ENCODE data around the gene SPEG. TPM values are rescaled to one million over a fixed set of nuclear protein-coding genes. Genes with fewer than 3 reads are reported as not detected.

SPEG gene
- total and polyA plus RNA-seq, 3 experiments from 2014 or later = 0.48 to 1.0 (median 0.94) TPM

DNA sequence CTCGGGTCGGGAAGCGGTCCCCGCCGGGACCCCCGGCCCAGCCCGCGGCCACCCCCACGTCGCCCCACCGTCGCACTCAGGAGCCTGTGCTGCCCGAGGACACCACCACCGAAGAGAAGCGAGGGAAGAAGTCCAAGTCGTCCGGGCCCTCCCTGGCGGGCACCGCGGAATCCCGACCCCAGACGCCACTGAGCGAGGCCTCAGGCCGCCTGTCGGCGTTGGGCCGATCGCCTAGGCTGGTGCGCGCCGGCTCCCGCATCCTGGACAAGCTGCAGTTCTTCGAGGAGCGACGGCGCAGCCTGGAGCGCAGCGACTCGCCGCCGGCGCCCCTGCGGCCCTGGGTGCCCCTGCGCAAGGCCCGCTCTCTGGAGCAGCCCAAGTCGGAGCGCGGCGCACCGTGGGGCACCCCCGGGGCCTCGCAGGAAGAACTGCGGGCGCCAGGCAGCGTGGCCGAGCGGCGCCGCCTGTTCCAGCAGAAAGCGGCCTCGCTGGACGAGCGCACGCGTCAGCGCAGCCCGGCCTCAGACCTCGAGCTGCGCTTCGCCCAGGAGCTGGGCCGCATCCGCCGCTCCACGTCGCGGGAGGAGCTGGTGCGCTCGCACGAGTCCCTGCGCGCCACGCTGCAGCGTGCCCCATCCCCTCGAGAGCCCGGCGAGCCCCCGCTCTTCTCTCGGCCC, 13.6 kb downstream of the SPEG start:
- Histone ChIP-seq H3K27me3 (ENCODE audit: insufficient read depth, low read length, poor library complexity, severe bottlenecking) (no peaks in the 10 kb centered on the region), H3K4me1 (ENCODE audit: insufficient read depth, low read length) (no peaks in the 10 kb centered on the region), H3K9me3 (ENCODE audit: low read length) (no peaks in the 10 kb centered on the region), H3K4me3 (ENCODE audit: low read length) (no peak overlapping the region), H3K27ac (ENCODE audit: low read depth, low read length) (no peak overlapping the region), H3K36me3 (ENCODE audit: insufficient read depth, low read length) (no peaks in the 10 kb centered on the region)
- Mint-ChIP-seq H3K27me3 (peaks cover 21 to 33% of the 10 kb centered on the region in 2 donors), H3K4me1 (peaks cover 0 to 7% (median 3%) of the 10 kb centered on the region in 3 donors), H3K9me3 (no peaks in the 10 kb centered on the region), H3K4me3 (no peak overlapping the region), H3K27ac (no peak overlapping the region), H3K36me3 (peaks cover 0 to 5% (median 0%) of the 10 kb centered on the region in 3 donors)
- POLR2A ChIA-PET = no interaction called here
- DNase-seq = peak in 2 of 5 donors; percentile 36 to 43
- CTCF ChIA-PET = no interaction called here

DNA sequence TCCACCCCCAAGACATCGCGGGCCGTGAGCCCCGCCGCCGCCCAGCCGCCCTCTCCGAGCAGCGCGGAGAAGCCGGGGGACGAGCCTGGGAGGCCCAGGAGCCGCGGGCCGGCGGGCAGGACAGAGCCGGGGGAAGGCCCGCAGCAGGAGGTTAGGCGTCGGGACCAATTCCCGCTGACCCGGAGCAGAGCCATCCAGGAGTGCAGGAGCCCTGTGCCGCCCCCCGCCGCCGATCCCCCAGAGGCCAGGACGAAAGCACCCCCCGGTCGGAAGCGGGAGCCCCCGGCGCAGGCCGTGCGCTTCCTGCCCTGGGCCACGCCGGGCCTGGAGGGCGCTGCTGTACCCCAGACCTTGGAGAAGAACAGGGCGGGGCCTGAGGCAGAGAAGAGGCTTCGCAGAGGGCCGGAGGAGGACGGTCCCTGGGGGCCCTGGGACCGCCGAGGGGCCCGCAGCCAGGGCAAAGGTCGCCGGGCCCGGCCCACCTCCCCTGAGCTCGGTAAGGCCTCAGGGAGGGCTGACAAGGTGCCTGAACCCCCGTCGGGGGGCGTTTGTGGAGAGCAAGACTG, 14.2 kb downstream of the SPEG start:
- H3K9me3 Mint-ChIP-seq = no peaks in the 10 kb centered on the region
- Histone ChIP-seq H3K36me3 (ENCODE audit: insufficient read depth, low read length) (no peaks in the 10 kb centered on the region), H3K27ac (ENCODE audit: low read depth, low read length) (no peak overlapping the region), H3K9me3 (ENCODE audit: low read length) (no peaks in the 10 kb centered on the region), H3K27me3 (ENCODE audit: insufficient read depth, low read length, poor library complexity, severe bottlenecking) (no peaks in the 10 kb centered on the region), H3K4me3 (ENCODE audit: low read length) (no peak overlapping the region), H3K4me1 (ENCODE audit: insufficient read depth, low read length) (no peaks in the 10 kb centered on the region)
- CTCF ChIA-PET = interaction anchor here (0.6 to 0.8 kb wide), 2 partner anchors 26 to 48 kb away, joined by 3 read pairs; no protein-coding TSS in a partner anchor
- H3K27me3 Mint-ChIP-seq = peaks cover 22 to 35% of the 10 kb centered on the region in 2 donors
- H3K27ac Mint-ChIP-seq = no peak overlapping the region
- peaks cover 0 to 7% (median 3%) of the 10 kb centered on the region in 3 donors for H3K4me1 Mint-ChIP-seq
- H3K4me3 Mint-ChIP-seq = no peak overlapping the region
- POLR2A ChIA-PET = no interaction called here
- peaks cover 0 to 5% (median 0%) of the 10 kb centered on the region in 3 donors for H3K36me3 Mint-ChIP-seq
- peak in 2 of 5 donors; percentile 38 to 45 for DNase-seq

DNA sequence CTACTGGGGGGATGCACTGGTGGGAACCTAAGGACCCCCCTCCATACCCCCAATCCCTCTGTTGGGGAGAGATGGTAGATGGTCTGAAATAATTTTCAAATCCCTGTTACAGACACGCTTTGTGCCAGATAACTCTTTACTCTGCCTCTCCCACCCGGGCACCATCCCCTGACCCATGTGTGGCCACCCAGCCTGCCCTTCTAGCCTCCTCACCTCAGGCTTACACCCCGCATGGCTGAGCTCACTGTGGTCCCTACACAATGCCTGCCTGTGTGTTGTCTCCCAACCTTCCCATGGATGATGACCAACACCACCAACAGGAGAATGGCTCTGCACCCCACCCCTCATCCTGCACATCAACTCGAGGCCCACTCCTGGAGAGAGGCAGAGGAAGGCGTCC, 15.0 kb downstream of the SPEG start:
- Mint-ChIP-seq H3K4me3 (peak overlapping the region in 1 of 7 donors; percentile 52), H3K36me3 (peaks cover 0 to 5% (median 0%) of the 10 kb centered on the region in 3 donors), H3K9me3 (no peaks in the 10 kb centered on the region), H3K27ac (no peak overlapping the region), H3K27me3 (peaks cover 22 to 35% of the 10 kb centered on the region in 2 donors), H3K4me1 (peaks cover 0 to 7% (median 3%) of the 10 kb centered on the region in 3 donors)
- Histone ChIP-seq H3K27me3 (ENCODE audit: insufficient read depth, low read length, poor library complexity, severe bottlenecking) (no peaks in the 10 kb centered on the region), H3K4me1 (ENCODE audit: insufficient read depth, low read length) (no peaks in the 10 kb centered on the region), H3K36me3 (ENCODE audit: insufficient read depth, low read length) (no peaks in the 10 kb centered on the region), H3K4me3 (ENCODE audit: low read length) (no peak overlapping the region), H3K27ac (ENCODE audit: low read depth, low read length) (no peak overlapping the region), H3K9me3 (ENCODE audit: low read length) (no peaks in the 10 kb centered on the region)
- DNase-seq = no peak
- ChIA-PET POLR2A (no interaction called here), CTCF (interaction anchor here (0.6 to 1.1 kb wide), 3 partner anchors 25 to 80 kb away, joined by 3 read pairs; no protein-coding TSS in a partner anchor)

DNA sequence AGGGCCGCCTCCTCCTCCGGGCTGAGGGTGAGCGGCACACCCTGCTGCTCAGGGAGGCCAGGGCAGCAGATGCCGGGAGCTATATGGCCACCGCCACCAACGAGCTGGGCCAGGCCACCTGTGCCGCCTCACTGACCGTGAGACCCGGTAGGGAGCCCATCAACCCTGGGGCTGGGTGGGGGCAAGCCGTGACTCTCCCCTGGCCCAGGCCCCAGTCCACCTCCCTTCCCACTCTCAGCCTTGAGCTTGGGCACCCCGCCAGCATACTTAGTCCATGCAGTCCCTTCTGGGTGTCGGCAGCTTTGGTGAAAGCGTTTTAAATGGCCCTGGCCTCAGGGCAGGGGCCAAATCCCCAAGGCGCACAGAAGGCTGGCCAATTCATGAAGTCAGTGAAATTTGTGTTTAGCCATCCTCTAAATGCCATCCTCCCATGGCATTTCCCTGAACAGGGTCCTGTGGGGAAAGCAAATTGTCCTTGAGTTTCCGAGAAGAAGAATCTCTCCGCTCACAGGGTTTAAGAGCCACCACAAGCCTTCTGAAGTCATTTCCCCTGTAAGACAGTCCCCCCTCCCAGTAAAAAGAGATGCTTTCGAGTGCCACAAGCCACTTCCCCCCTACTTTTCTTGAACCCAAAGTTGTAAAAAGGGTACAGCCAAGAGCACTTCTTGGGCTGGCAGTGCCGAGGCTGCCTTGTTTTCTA, 17.2 kb downstream of the SPEG start:
- Histone ChIP-seq H3K27me3 (ENCODE audit: insufficient read depth, low read length, poor library complexity, severe bottlenecking) (no peaks in the 10 kb centered on the region), H3K4me1 (ENCODE audit: insufficient read depth, low read length) (no peaks in the 10 kb centered on the region), H3K36me3 (ENCODE audit: insufficient read depth, low read length) (no peaks in the 10 kb centered on the region), H3K4me3 (ENCODE audit: low read length) (no peak overlapping the region), H3K27ac (ENCODE audit: low read depth, low read length) (no peak overlapping the region), H3K9me3 (ENCODE audit: low read length) (no peaks in the 10 kb centered on the region)
- ChIA-PET CTCF (interaction anchor here (1.2 kb wide), 1 partner anchor 8 kb away, joined by 3 read pairs; no protein-coding TSS in a partner anchor), POLR2A (no interaction called here)
- H3K4me1 Mint-ChIP-seq = peaks cover 0 to 7% (median 3%) of the 10 kb centered on the region in 3 donors
- H3K27me3 Mint-ChIP-seq = peaks cover 18 to 35% of the 10 kb centered on the region in 2 donors
- H3K4me3 Mint-ChIP-seq = no peak overlapping the region
- peaks cover 0 to 5% (median 0%) of the 10 kb centered on the region in 3 donors for H3K36me3 Mint-ChIP-seq
- H3K27ac Mint-ChIP-seq = no peak overlapping the region
- no peaks in the 10 kb centered on the region for H3K9me3 Mint-ChIP-seq
- peak in 1 of 5 donors; percentile 43 for DNase-seq

DNA sequence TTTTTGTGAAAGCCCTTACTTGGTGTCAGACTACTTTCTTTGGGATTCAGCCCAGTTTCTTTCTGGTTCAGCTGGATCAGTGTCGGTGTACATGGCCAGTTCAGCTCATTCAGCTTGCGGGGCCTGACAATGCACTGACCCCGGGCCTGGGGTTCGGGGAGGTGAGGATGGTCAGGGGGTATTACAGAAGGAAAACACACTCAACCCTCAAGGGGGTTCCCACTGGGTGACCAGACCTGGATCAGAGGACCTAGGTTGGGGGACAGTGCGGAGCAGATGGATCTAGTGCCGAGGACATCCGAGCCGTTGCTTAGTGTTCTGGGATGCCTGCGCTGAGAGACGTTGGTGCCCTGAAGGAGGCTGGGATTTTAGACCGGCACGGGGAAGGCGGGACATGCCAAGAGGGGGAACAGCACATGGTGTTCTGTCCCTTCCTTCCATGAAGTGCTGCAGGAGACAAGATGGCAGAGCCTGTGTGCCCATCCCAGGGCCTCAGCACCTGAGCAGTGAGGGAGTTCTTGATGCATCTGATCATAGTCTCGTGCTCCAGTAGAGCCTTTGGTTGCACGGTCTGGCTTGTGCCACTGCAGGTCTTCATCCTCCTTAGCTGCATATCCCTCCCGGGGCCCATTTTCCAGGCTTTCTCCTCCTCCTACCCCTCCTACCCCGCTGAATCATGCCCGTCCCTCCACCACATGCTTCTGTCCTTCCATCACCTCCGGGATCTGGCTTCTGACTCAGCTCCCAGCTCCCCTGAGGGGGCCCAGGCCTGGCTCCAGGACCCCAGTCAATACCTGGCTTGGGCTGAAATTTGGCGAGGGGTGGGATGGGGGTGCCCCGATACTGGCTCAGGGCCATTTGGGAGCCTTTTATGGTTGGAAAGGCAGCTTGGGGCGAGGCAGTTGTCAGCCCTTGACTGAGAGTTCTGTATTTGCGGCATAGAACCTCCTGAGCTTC, 18.0 kb downstream of the SPEG start:
- H3K4me1 Mint-ChIP-seq = peaks cover 0 to 7% (median 3%) of the 10 kb centered on the region in 3 donors
- H3K27ac Mint-ChIP-seq = peak overlapping the region in 1 of 8 donors; percentile 58
- peaks cover 13 to 35% of the 10 kb centered on the region in 2 donors for H3K27me3 Mint-ChIP-seq
- peaks cover 0 to 5% (median 0%) of the 10 kb centered on the region in 3 donors for H3K36me3 Mint-ChIP-seq
- H3K27ac ChIP-seq (ENCODE audit: low read depth, low read length) = peak overlapping the region; percentile 7
- POLR2A ChIA-PET = no interaction called here
- no peaks in the 10 kb centered on the region for H3K27me3 ChIP-seq (ENCODE audit: insufficient read depth, low read length, poor library complexity, severe bottlenecking)
- H3K4me3 ChIP-seq (ENCODE audit: low read length) = no peak overlapping the region
- no peak overlapping the region for H3K4me3 Mint-ChIP-seq
- H3K9me3 ChIP-seq (ENCODE audit: low read length) = no peaks in the 10 kb centered on the region
- CTCF ChIA-PET = interaction anchor here (0.6 to 1.3 kb wide), 2 partner anchors 73 to 78 kb away, joined by 3 read pairs; no protein-coding TSS in a partner anchor
- H3K9me3 Mint-ChIP-seq = no peaks in the 10 kb centered on the region
- no peaks in the 10 kb centered on the region for H3K4me1 ChIP-seq (ENCODE audit: insufficient read depth, low read length)
- no peaks in the 10 kb centered on the region for H3K36me3 ChIP-seq (ENCODE audit: insufficient read depth, low read length)
- no peak for DNase-seq

DNA sequence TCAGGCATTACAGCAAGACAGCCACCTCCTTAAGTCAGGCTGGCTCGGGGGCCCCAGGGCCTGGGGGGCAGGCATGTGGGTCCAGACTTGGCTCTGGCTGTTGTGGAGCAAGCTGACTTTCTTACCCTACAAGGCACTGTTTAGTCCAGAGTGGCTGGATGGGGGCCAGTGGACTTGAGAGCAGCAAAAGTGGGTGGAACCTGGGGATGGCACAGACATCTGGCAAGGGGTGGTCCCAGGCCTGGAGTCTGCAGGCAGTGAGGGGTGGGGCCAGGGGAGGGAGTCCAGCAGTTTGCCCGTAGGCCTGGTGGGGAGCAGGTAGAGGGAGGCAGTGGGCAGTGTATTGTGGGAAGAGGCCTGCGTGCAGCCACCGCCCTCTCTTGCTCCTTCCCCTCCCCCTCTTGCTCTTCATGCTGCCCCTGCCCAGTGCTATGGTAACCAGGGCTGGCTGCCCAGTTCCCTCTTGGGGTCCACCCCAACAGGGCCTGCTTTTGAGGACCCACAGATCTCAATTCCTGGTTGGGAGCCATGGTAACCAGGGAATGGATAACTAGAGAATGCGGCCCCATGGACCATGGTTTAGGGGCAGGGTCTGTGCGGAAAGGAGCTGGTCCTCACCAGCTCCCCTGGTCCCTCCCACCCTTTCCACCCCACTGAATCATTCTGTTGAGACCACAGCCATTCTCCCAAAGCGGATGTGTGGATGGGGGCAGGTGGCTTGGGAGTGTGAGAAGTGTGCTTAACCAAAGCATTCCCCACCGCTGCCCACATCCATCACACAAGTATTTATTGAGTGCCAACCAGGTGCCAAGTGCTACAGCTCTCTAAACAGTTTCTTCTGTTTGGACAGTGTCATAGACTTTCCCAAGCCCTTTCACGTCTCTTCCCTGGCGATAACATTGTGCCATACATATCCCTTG, 19.3 kb downstream of the SPEG start:
- no peaks in the 10 kb centered on the region for H3K9me3 ChIP-seq (ENCODE audit: low read length)
- H3K27ac ChIP-seq (ENCODE audit: low read depth, low read length) = peak overlapping the region; percentile 7
- Mint-ChIP-seq H3K27me3 (peaks cover 13 to 35% of the 10 kb centered on the region in 2 donors), H3K9me3 (no peaks in the 10 kb centered on the region), H3K4me1 (peaks cover 0 to 9% (median 3%) of the 10 kb centered on the region in 3 donors), H3K4me3 (no peak overlapping the region), H3K36me3 (peaks cover 0 to 5% (median 0%) of the 10 kb centered on the region in 3 donors), H3K27ac (no peak overlapping the region)
- ChIA-PET POLR2A (no interaction called here), CTCF (interaction anchor here (1.3 to 1.5 kb wide), 2 partner anchors 17 to 72 kb away, joined by 3 read pairs; no protein-coding TSS in a partner anchor)
- H3K4me1 ChIP-seq (ENCODE audit: insufficient read depth, low read length) = no peaks in the 10 kb centered on the region
- H3K27me3 ChIP-seq (ENCODE audit: insufficient read depth, low read length, poor library complexity, severe bottlenecking) = no peaks in the 10 kb centered on the region
- no peak overlapping the region for H3K4me3 ChIP-seq (ENCODE audit: low read length)
- no peaks in the 10 kb centered on the region for H3K36me3 ChIP-seq (ENCODE audit: insufficient read depth, low read length)
- DNase-seq = no peak

DNA sequence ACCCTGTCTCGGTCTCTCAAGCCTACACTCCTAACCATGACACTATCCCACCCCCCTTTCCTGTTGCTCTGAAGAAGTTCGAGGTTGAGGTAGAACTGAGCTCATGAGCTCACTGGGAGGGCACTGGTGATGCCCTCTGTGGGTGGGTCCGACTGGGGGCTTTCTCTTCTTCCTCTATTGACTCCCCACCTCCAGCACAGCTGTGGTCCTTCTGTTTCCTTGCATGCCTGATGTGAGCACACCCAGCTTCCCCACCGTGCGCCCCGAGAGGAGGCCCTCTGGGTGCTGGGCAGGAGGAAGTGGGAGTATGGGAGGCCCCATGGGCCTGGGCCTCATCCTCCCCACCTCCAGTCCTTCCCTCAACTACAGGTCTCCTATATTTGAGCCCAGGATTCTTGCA, 20.9 kb downstream of the SPEG start:
- DNase-seq = no peak
- no peaks in the 10 kb centered on the region for H3K9me3 ChIP-seq (ENCODE audit: low read length)
- H3K4me1 Mint-ChIP-seq = peaks cover 0 to 2% (median 0%) of the 10 kb centered on the region in 3 donors
- no peaks in the 10 kb centered on the region for H3K36me3 Mint-ChIP-seq
- POLR2A ChIA-PET = no interaction called here
- no peak overlapping the region for H3K27ac Mint-ChIP-seq
- no peak overlapping the region for H3K4me3 ChIP-seq (ENCODE audit: low read length)
- H3K27me3 Mint-ChIP-seq = peaks cover 9 to 24% of the 10 kb centered on the region in 2 donors
- no peaks in the 10 kb centered on the region for H3K36me3 ChIP-seq (ENCODE audit: insufficient read depth, low read length)
- H3K9me3 Mint-ChIP-seq = no peaks in the 10 kb centered on the region
- H3K27ac ChIP-seq (ENCODE audit: low read depth, low read length) = no peak overlapping the region
- H3K27me3 ChIP-seq (ENCODE audit: insufficient read depth, low read length, poor library complexity, severe bottlenecking) = no peaks in the 10 kb centered on the region
- no peaks in the 10 kb centered on the region for H3K4me1 ChIP-seq (ENCODE audit: insufficient read depth, low read length)
- CTCF ChIA-PET = interaction anchor here (0.7 to 1.7 kb wide), 5 partner anchors 19 to 74 kb away, joined by 3 to 6 read pairs (median 4); no protein-coding TSS in a partner anchor
- no peak overlapping the region for H3K4me3 Mint-ChIP-seq

Data from CD8-positive, alpha-beta memory T cell (primary cell).